SHP77 (cell line): ENCODE measurements around the gene NAV1.
A peak's percentile ranks its signal among the peaks of the same experiment; 100 is the strongest.
"Not testable (repeated sequence)": the region's sequence is repeated elsewhere in the genome, so short reads cannot be mapped to it uniquely, and the experiment has no call there.

Source experiments
- DNase-seq, 2 experiments: peaks; one replicate each; lab custom pipeline; 2025; lab: John Stamatoyannopoulos, UW

NAV1 gene

DNA sequence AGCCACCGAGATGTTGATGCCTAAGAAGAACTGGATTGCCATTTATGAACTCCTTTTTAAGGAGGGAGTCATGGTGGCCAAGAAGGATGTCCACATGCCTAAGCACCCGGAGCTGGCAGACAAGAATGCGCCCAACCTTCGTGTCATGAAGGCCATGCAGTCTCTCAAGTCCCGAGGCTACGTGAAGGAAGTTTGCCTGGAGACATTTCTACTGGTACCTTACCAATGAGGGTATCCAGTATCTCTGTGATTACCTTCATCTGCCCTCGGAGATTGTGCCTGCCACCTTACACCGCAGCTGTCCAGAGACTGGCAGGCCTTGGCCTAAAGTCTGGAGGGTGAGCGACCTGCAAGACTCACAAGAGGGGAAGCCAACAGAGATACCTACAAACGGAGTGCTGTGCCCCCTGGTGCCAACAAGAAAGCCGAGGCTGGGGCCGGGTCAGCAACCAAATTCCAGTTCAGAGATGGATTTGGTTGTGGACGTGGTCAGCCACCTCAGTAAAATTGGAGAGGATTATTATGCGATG is 18.8 kb upstream of the NAV1 start:
- not testable (repeated sequence) for DNase-seq

DNA sequence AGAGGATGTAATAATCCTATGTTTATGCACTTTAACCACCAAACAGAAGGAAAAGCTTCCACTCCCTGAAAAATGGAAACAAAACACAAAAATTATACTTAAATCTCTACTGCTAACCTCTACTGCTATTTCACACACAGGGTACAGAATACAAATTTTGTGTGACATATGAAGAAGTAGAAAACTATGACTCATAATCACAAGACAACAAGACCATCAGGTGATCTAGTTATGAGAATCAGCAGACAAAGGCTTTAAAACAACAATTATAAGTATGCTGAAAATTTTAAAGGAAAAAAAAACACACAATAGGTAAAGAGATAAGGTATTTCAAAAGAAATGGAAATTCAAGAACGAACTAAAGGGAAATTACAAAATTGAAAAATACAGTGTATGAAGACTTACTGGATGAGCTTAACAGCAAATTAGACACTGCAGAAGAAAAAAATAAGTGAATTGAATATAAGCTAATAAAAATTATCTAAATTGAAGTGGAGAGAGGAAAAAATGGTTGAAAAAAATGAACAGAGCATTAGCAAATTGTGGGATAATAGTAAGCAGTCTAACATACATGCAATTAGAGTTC is 13.6 kb upstream of the NAV1 start:
- DNase-seq: no peak

DNA sequence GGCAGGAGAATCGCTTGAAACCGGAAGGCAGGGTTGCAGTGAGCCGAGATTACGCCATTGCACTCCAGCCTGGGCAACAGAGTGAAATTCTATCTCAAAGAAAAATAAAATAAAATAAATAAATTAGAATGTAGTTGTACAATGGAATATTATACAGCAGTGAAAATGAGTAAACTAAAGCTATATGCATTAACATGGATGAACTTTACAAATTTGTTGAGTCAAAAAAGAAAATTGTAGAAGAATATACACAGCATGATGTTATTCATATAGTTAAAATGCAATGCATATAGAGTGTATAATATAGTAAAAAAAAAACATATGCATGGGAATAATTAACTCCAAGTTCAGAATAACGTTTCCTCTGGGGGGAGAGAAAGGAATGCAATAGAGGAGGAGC is 11.0 kb upstream of the NAV1 start:
- no peak for DNase-seq

DNA sequence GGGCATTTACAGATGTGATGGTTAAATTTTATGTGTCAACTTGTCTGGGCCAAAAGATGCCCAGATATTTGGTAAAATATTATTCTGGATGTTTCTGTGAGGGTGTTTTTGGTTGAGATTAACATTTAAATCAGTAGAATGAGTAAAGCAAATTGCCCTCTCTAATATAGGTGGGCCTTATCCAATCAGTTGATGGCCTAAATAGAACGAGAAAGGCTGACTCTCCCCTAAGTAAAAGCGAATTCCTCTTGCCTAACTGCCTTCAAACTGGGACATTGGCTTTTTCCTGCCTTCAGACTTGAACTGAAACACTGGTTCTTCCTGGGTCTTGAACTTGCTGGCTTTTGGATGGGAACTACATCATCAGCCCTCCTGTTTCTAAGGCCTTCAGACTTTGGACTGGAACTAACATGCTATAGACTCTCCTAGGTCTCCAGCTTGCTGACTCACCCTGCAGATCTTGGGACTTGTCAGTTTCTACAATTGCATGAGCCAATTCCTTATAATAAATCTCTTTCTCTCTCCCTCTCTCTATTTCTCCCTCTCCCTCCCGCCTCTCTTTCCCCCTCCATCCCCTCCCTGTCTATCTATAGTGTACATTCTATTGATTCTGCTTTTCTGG is 10.2 kb upstream of the NAV1 start:
- DNase-seq: no peak

DNA sequence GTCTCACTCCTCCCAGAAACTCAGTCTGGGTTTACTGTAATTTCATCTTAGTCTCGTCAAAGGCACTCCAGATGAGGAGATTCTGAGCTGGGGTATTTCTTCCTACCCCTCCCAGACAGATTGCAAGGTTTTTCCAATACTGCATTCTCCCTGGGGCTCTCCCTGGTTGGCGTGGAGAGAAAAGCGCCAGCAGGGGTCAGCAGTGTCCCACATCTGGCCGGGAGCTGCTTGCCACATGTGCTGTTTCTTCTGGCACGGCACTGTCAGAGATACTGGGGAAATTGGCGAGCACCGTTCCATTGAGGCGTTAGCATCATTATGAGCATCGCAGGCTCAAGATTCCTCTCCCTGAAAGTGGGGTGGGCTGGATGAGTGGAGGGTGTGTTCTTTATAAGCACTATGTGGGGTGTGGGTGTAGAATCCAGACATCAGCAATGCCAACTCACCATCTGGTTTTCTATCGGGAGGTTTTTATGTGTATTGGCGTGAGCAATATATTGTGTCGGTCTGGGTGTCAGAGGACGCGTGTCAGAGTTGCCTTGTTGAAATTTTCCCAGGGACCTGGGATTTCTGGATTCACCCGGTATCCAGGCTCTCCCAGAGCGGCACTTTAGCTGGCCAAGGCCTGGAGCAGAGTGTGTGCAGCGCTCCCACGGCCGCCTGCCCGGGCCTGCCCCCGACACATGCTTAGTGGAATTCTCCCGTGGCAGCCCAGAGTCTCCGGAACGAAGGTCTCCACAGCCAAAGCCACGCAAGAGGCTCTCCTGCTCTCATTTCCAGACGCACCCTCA is 8.0 kb upstream of the NAV1 start:
- peak; percentile 72 to 73 for DNase-seq

DNA sequence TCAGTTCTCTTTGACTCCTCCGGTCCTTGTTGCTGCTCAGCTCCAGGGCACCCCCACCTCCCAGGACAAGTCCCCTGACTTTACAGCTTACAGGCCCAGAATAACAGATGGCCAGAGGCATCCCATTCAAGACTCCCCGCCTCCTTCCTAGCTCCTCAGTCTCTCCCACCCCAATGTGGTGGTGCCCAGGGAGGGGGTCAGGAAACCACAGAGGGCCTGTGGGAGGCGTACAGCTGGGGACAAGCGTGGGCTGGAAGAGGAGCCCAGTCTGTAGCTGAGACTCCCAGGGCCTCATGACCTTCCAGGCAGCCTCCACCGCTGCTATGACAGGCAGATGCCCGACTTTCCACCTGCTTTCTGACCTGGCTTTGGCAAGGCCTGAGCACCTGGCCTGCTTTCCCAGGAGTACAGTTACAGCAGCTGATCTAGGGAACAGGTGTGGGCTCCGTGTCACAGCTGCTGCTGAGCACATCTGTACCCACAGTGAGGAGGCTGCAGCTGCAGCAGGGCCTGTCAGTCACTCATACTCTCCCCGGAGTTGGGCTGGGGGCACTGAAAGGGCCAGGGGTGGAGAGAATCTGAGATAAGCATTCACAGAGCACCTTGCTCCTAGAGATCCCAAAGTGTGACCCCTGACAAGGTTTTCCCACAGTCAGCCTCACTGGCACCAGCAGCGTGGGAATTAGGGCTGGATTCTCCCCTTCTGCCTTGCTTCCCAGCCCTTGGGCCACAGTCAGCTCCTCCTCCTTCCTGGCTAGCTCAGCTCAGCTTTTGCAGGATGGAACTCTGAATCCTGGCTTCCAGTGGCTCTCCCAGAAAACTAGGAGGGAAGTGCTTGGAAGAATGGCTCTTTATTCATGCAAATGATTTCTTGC is 7.1 kb upstream of the NAV1 start:
- DNase-seq: peak; percentile 68 to 84

DNA sequence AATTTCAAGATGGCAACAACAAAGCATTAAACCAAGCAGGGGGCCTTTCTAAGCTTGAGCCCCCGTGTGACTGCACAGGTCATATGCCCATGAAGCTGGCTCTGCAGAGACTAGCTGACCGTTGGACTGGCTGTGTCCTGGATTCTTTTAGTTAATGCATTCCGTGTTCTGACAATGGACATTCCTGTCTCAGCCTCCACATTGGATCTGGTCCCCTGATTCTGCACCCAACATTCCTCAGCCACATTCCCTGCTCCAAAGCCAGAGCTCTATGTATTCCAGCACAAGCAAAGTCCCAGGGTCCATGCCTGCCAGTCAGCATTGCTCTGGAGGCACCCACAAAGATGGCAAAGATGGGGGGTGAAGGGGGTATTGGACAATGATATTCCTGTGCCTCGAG is 5.1 kb upstream of the NAV1 start:
- DNase-seq: no peak

DNA sequence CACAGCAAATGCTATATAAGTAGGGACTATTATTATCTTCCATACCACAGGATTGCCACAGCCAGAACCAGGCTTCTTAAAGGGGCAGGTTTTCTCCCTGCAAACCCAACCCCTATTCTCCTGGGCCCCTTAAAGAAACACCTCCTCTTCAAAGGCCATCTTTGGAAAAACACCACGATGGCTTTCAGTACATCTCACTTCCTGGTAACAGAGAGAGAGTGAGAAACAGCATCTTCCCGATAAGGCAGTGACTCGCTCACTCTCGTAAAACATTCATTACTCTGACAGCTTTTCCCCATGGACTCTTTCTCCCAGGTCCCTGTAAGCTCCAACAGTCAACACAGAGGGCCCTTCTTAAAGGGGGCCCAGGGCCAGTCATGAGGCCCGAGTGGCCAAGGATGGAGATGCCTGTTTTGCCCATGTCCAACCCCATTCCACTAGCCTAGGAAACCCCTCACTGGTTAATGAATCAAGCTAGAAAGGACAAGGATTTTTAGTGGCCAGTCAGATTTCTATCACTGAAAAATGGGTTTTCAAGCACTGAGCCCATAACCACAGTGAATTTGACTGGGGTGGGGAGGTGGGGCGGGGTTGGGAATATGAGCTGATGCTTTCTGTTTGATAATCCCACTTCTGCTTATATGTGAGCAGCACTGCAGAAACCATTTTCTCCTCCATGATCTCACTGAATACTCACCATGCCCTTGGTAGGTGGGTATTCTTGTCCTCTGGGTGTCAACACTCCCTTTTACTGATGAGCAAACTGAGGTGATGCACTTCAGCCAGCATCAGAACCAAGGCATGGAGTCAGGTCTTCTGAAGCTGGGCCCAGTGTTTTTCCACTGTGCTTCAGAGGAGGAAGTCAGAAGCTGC is 3.6 kb upstream of the NAV1 start:
- DNase-seq: no peak

DNA sequence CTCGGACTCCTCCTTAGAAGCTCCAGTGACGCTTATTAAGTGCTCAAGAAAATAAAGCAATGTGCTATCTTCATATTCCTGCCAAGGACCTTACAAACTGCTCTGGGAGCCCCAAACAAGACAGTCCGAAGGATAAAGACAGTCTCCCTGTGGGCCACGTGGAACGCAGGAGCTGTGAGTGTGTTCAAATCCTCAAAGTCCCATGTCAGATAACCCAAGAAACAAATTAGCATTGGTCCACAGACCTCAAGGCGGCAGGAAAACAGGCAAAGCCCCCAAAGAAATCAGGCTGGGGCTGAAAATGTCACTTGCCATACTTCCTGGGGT is 3.0 kb upstream of the NAV1 start:
- no peak for DNase-seq

DNA sequence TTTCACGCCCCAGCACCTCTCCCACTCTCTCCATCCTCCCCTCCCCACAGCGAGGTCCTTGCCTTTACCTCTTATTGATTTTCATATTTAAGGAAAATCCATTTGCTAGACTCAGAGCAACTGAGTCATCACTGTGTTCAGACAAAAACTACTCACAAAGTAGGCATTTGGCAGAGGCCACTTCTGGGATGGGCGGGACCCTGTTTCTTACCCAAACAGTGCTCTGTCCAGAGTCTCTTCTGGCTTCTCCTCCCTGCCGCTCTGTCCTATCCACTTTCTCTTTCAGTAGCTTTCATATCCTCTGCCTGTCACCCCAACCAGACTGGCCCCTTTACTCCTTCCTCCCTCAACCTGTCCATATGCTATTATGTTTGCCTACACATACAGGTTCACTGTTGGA is 2.4 kb upstream of the NAV1 start:
- DNase-seq: no peak

DNA sequence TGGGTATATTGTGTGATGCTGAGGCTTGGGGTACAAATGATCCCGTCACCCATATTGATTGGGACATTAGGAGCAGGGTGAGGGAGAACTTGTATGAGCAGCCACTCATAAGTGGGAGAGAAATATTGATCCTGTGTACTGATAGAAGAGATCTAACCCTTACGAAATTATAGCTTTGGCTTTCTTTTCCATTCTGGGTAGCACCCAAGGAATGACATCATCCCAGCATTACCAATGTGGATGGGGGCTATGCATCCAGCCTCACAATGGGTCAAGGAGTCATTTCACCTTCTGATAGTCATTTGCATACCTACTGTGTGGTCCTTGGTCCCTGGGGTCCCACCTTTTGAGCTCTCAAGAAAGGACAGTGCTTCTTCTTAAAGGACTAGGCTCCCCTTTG is 1.9 kb upstream of the NAV1 start:
- DNase-seq: no peak

DNA sequence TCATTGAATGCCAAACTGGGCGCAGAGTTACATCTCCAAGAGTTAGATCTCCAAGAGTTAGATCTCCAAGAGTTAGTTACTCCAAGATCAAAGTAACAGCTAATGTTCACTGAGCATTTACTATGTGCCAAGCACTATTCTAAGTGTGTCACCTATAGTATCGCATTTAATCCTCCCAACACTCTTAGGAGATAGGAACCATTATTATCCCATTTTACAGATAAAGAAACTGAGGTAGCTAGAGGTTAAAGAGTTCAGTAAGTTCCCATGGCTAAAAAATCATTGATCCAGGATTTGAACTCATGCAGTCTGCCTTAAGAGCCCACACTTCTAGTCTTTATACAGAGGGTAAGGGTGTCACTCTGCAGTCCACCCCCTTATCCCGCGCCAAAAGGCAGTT is 1.5 kb upstream of the NAV1 start:
- no peak for DNase-seq

DNA sequence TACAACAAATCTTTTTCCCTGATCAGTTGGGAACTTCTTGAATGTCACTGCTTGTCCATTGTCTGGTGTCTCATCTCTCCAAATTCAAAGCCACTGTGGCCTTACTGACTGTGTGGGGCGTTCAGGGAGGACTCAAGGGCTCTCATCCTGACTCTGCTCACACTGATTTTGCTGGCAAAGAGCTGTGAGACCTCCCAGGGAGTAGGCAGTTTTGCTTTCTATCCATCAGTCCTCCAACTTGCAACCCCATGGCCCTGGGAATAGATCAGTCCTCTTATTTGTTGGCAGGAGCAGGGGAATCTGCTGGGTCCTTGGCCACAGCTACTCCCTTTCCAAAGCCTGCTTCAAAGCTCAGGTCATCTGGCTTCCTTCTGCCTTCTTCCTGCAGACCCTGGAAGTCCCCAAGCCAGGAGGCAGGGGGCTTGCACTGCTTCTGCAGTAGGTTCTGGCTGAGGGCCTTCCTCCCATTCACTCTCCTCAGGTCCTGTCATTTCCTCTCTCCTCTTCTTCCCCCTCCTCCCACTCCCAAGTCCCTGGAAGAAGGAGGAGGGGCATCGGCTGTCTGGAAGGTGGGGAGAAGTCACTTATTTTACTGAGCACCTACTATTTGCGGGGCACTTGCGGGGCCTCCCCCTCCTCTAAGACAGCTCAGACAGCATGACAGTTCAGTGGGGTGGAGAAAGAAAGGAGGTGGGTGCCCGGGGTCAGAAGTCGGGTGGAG is 876 bp upstream of the NAV1 start:
- peak in 1 of 2 experiments; percentile 5 for DNase-seq

DNA sequence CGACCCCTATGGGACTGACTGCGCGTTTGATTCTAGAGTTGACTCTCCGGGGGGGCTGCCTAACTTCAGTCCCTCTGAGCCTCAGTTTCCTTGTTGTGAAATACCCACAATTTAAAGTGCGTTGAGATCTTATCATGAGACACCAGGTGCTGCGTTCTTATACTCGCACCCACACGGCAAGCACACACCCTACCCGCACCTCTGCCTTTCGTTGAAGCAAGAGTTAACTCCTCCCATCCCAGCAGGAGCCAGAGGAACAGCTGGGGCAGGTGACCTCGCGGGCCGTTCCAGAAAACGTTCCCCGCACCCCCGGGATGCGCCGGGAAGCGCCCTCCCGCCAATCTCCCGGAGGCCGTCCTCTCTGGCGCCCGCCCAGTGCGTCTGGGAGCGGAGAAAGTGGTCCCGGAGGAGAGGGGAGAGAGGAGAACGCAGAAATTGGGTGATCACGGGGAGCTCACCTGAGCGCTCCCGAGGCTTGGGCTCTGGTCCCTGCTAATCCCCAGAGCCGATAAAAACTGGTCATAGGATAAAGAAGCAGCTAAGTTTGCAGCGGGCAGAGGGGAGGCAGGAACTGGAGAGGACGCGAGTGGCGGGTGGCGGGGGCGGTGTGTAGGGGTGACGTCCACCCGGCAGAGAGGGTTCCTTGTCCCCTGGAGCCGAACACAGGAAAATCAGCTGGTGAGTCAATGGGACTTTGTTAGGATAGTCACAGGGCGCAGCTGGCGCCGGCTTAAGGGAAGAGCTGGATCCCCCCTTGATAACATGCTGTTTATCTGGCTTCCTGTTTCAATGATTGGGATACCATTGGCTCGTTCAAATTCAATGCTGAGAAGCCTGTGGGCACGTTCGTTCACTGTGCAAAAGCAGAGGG is 869 bp downstream of the NAV1 start:
- peak; percentile 58 to 62 for DNase-seq

DNA sequence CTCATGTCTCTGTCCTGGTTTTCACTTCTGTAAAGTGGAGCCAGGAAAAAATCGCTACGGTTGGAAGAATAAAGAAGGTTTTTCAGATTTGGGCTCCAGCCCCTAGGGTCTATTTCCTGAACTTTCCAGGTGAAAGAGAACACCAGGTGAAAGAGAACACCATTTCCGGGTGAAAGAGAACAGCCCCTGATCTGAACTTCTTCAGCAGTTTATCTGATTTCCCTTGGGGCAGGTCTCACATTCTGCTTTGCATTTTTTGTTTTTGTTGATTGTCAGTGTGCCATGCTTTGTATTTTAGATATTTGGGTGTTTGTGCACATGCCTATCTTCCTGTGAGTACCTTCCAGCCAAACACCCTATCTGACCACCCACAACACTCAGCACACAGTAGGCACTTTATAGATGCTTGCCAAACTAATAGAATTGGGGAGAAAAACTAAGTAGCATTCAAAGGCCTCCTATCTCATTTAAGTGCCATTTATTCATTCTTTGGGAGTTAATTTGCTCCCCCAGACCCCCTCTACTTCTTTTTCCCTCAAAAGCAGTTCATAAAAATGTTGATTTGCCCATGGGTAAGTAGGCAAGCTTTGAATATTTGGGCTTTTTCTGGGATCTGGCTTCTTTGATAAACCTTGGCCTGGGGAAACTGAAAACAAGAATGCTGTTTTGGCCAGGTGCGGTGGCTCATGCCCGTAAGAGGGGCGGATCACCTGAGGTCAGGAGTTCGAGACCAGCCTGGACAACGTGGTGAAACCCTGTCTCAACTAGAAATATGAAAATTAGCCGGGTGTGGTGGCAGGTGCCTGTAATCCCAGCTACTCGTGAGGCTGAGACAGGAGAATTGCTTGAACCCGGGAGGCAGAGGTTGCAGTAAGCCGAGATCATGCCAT is 2.2 kb downstream of the NAV1 start:
- no peak for DNase-seq

DNA sequence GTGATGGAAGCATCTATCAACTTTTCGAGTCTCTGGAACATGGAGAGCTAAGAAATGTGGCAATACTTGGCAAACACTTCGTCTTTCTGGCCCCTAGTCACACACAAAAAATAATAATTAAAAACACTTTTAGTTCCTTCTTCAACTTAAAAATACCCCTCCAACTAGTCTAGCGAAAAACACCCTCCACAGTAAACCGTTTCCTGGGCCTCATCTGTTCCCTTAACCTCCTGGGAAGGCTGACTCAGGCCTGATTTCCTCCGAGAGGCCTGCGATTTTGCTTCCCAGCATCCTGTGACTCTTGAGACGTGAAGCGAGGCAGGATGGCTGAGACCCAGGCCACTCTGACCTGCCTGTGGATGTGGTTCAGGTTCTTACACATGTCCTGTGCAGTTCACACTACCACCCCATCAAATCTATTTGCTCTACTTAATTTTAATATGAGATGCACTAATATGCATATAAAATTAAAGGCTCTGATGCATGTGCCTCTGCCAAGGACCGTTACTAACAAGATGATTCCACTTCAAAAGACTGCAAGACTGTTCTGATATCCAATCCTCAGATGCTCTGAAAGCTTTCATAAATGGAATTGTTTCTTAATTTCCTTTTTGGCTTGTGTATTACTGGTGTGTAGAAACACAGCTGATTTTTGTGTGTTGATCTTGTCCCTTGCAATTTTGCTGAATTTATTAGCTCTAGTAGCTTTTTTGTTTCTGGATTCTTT is 3.5 kb downstream of the NAV1 start:
- no peak for DNase-seq

DNA sequence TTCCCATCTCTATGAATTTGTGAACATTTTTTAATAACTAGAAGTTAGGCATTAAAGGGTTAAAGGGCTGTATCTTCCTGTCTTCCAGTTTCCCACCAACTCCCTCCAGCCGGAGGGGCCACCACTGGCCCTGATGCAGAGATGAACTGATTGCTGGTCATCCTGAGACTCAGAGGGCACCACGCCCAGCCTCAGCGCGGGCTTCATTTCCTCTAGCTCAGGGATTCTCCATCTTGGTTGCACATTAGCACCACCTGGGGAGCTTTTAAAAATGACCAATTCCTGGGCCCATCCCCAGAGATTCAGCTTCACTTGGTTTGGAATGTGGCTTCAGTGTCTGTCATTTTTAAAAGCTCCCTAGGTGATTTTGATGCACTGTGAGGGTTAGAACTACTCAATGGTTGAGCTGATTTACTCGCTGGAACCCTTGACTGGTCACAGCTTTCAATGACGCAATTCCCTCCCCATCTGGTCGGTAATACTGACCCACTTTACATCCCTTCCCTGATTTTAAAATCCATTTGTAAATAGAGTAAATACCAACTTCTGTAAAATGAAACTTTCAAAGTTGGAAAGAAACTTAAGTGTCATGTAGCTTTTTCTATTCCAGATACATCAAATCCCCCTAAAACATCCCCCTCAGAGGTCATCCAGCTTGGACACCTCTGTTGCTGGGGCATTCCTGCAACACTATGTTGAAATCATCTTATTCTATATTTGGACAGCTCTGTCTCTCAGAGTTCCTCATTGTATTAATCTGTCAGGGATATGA is 5.1 kb downstream of the NAV1 start:
- DNase-seq: no peak
